Measurements from ENCODE around the gene ACTBL2. TPM values are rescaled to one million over a fixed set of nuclear protein-coding genes. Genes with fewer than 3 reads are reported as not detected.
"Not testable (repeated sequence)": the region's sequence is repeated elsewhere in the genome, so short reads cannot be mapped to it uniquely, and the experiment has no call there.

The ACTBL2 gene
- total RNA-seq = under 1 TPM in 2 of 4 donors, not detected in 2; 0.13 to 0.59 TPM

- Histone ChIP-seq H3K27me3 (no peaks in the 10 kb centered on the region), H3K36me3 (no peaks in the 10 kb centered on the region), H3K9me3 (no peaks in the 10 kb centered on the region), H3K4me3 (replicated peaks in 1 of 3) (no peak within 1 kb of the TSS), H3K27ac (no peak within 1 kb of the TSS), H3K4me1 (no peaks in the 10 kb centered on the region)
- intact Hi-C loops (cut with DNase I) = no loop called here
- TF ChIP-seq CTCF (IDR thresholded peaks at IDR 0.05) (no peak), POLR2A (IDR thresholded peaks at IDR 0.05) (no peak)
- WGBS, 2 donors = 58 to 61% methylated on average over 5 of the region's 5 CpGs
- DNase-seq = peak in 1 of 2 donors; percentile 41
Measured at GRCh38 chr5:57482671-57483106, at the start of gene ACTBL2. Gene ACTBL2, minus strand, starts transcription at chr5:57482811. Its CDS starts 104 bp downstream, at chr5:57482707.

GRCh38 chr5:57531333-57531732 is 48.7 kb upstream of the ACTBL2 start:
- H3K9me3 ChIP-seq = no peaks in the 10 kb centered on the region
- TF ChIP-seq CTCF (IDR thresholded peaks at IDR 0.05) = no peak
- TF ChIP-seq POLR2A (IDR thresholded peaks at IDR 0.05) = no peak
- intact Hi-C loops (cut with DNase I) = no loop called here
- H3K27me3 ChIP-seq = no peaks in the 10 kb centered on the region
- WGBS, 2 donors = 90% methylated on average over 1 of the region's 1 CpG
- DNase-seq = no peak
- no peak overlapping the region for H3K27ac ChIP-seq
- H3K36me3 ChIP-seq = no peaks in the 10 kb centered on the region
- no peaks in the 10 kb centered on the region for H3K4me1 ChIP-seq
- no peak overlapping the region for H3K4me3 ChIP-seq (replicated peaks in 1 of 3)

- DNase-seq = no peak
- TF ChIP-seq POLR2A (IDR thresholded peaks at IDR 0.05) (no peak), CTCF (IDR thresholded peaks at IDR 0.05) (no peak)
- H3K9me3 ChIP-seq = no peaks in the 10 kb centered on the region
- intact Hi-C loops (cut with DNase I) = no loop called here
- WGBS, 2 donors = 72 to 74% methylated on average over 4 of the region's 4 CpGs
- no peak overlapping the region for H3K27ac ChIP-seq
- H3K27me3 ChIP-seq = no peaks in the 10 kb centered on the region
- no peaks in the 10 kb centered on the region for H3K4me1 ChIP-seq
- H3K4me3 ChIP-seq (replicated peaks in 1 of 3) = no peak overlapping the region
- no peaks in the 10 kb centered on the region for H3K36me3 ChIP-seq
Measured at GRCh38 chr5:57529864-57530263, 47.3 kb upstream of the ACTBL2 start.

- no peak overlapping the region for H3K4me3 ChIP-seq (replicated peaks in 1 of 3)
- no peaks in the 10 kb centered on the region for H3K27me3 ChIP-seq
- intact Hi-C loops (cut with DNase I) = no loop called here
- TF ChIP-seq POLR2A (IDR thresholded peaks at IDR 0.05) = no peak
- TF ChIP-seq CTCF (IDR thresholded peaks at IDR 0.05) = no peak
- H3K27ac ChIP-seq = no peak overlapping the region
- no peaks in the 10 kb centered on the region for H3K36me3 ChIP-seq
- no peaks in the 10 kb centered on the region for H3K9me3 ChIP-seq
- no peaks in the 10 kb centered on the region for H3K4me1 ChIP-seq
- 84 to 87% methylated on average over 4 of the region's 4 CpGs for WGBS, 2 donors
- DNase-seq = no peak
Measured at GRCh38 chr5:57527870-57528269, 45.3 kb upstream of the ACTBL2 start.

GRCh38 chr5:57524348-57525060 is 41.9 kb upstream of the ACTBL2 start:
- Histone ChIP-seq H3K27ac (no peak overlapping the region), H3K9me3 (no peaks in the 10 kb centered on the region), H3K4me3 (replicated peaks in 1 of 3) (no peak overlapping the region), H3K27me3 (no peaks in the 10 kb centered on the region), H3K4me1 (no peaks in the 10 kb centered on the region), H3K36me3 (no peaks in the 10 kb centered on the region)
- no peak for DNase-seq
- no peak for TF ChIP-seq CTCF (IDR thresholded peaks at IDR 0.05)
- no peak for TF ChIP-seq POLR2A (IDR thresholded peaks at IDR 0.05)
- 50 to 51% methylated on average over 6 of the region's 6 CpGs for WGBS, 2 donors
- intact Hi-C loops (cut with DNase I) = no loop called here

GRCh38 chr5:57522477-57522876 is 39.9 kb upstream of the ACTBL2 start:
- intact Hi-C loops (cut with DNase I) = not testable (repeated sequence)

GRCh38 chr5:57518415-57518814 is 35.8 kb upstream of the ACTBL2 start:
- WGBS, 2 donors = 86 to 94% methylated on average over 11 to 17 of the region's 17 CpGs
- H3K9me3 ChIP-seq; intact Hi-C loops (cut with DNase I); H3K27ac ChIP-seq; DNase-seq; H3K27me3 ChIP-seq; H3K4me3 ChIP-seq (replicated peaks in 1 of 3); H3K4me1 ChIP-seq; H3K36me3 ChIP-seq: not testable (repeated sequence)

More at GRCh38 chr5:57522477-57522876, 39.9 kb upstream of the ACTBL2 start:
- H3K4me3 ChIP-seq (replicated peaks in 1 of 3); H3K4me1 ChIP-seq; H3K27ac ChIP-seq; H3K36me3 ChIP-seq; H3K27me3 ChIP-seq; H3K9me3 ChIP-seq; DNase-seq: not testable (repeated sequence)
- WGBS, 2 donors = 88 to 94% methylated on average over 4 of the region's 4 CpGs

Data from thyroid gland (tissue), 4 donors.